ENCODE data around the gene HPS4.

HPS4 gene

DNA sequence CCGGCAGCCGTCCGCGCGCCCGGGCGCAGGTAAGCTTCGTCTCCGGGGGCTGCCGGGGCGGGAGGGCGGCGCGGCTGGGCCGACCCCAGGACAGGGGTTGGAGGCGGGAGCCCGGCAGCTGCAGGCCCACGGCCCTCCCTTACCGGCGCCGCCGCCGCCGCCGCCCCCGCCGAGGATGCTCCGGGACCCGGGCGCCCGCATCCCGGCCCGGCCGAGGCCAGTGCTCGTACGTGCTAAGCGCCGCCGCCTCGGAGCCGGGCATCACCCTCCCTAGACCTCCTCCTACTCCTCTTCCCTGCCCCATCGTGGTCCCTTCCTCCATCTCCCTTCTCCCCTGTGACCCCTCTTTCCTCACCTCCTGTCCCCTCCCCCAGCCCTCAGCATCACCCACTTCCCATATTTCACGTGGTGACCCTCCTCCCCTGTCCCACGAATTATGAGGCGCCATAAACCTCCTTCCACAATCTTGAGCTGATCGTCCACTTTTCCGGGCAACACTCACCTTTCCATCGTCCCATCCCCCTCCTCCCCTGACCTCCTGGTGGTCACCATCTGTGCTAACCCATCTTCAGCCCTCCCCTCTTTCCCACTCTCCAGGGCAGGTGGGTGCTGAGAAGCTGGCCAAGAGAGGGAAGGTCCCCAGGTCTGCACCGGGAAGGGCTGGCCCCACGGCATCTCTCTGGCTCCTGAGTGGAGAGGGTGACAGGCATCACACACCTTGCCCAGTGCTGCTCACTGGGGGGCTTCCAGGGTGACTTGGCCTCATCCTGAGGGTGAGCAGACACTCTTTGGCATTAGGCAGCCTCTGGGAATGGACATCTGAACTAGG is 53.9 kb downstream of the HPS4 start:
- Histone ChIP-seq H3K9me3 (ENCODE audit: control insufficient read depth, insufficient read depth, low read length) (no peaks in the 10 kb centered on the region), H3K4me3 (ENCODE audit: low read depth, low read length) (peak overlapping the region; percentile 78), H3K27ac (ENCODE audit: low read depth, low read length) (no peak overlapping the region), H3K27me3 (ENCODE audit: control insufficient read depth, insufficient read depth, low read length) (peaks cover 21% of the 10 kb centered on the region), H3K4me1 (ENCODE audit: control insufficient read depth, insufficient read depth, low read length) (peaks cover 9% of the 10 kb centered on the region; the same call in 1 of the 2 replicates), H3K9ac (ENCODE audit: low read depth, low read length) (peak overlapping the region; percentile 18; the same call in 1 of the 2 replicates), H3K36me3 (ENCODE audit: control insufficient read depth, insufficient read depth, low read length) (peaks cover 11% of the 10 kb centered on the region)

DNA sequence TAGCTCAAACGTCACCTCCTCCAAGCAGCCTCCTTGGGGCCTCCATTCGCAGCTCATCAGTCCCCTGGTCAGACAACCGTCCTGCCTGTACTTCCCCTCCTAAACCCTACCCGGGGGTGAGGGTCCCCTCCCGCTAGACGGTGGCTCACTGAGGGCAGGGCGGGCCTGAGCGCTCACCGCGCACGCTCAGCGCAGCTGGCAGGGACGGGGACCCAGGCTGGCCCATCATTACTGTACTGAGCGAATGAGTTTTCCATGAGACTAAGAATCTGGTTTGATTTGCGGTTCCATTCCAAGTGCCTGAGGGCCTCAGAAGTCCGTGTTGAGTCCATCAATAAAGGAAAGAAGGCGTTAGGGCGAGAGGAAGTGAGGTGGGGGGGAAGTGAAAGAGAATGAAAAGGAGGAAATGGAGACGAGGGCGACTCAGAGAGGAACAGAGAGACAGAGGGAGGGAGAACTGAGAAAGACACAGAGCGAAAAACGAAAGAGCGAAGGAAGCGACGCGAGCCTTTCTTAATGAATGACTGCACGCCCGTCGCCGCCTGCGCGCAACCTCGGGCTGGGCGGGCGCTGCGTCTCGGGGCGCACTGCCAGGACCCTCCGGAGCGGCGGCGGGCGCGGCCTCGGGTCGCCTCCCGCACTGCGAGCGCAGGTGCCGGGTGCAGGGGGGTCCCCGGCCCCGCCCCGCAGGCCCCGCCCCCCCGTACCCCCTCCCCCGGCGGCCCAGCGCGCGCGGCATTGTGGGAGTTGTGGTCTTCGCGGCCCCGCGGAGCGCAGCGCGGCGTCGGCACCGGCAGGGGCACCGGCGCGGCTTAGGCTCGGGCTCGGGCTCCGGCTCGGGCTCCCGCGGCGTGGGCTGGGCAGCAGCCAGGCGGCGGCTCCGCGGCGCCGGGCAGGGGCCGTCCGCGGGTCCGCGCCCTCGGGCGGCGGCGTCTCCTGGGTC is 54.8 kb downstream of the HPS4 start, which contains the start of gene ASPHD2:
ASPHD2 (plus strand) TSS at position 746 of the 943 bp plus-strand sequence. CDS start 4,356 bp downstream, outside the sequence.
- Histone ChIP-seq H3K27ac (ENCODE audit: low read depth, low read length) (no peak within 1 kb of the TSS), H3K9me3 (ENCODE audit: control insufficient read depth, insufficient read depth, low read length) (no peaks in the 10 kb centered on the region), H3K4me3 (ENCODE audit: low read depth, low read length) (peak within 1 kb of the TSS; percentile 78), H3K4me1 (ENCODE audit: control insufficient read depth, insufficient read depth, low read length) (peaks cover 9% of the 10 kb centered on the region; the same call in 1 of the 2 replicates), H3K9ac (ENCODE audit: low read depth, low read length) (peak within 1 kb of the TSS; percentile 36), H3K36me3 (ENCODE audit: control insufficient read depth, insufficient read depth, low read length) (peaks cover 2% of the 10 kb centered on the region; the same call in 1 of the 2 replicates), H3K27me3 (ENCODE audit: control insufficient read depth, insufficient read depth, low read length) (peaks cover 21% of the 10 kb centered on the region)

DNA sequence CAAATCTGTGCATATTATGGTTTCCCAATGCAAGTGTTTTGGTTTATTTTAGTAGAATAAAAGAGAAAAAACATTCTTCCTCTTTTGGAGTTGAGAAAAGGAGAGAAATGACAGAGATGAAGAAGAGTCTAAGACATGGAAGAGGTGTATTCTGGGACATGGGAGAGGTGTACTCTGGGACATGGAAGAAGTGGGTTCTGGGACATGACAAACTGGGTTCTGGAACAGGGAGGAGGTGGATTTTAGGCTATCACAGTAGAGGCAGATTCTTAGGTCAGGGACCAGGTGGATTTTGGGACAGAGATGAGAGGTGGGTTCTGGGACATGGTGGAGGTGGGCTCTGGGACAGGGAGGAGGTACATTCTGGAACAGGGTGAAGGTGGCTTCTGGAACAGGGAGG is 56.7 kb downstream of the HPS4 start:
- Histone ChIP-seq H3K9me3 (ENCODE audit: control insufficient read depth, insufficient read depth, low read length) (no peaks in the 10 kb centered on the region), H3K27me3 (ENCODE audit: control insufficient read depth, insufficient read depth, low read length) (peaks cover 21% of the 10 kb centered on the region), H3K4me1 (ENCODE audit: control insufficient read depth, insufficient read depth, low read length) (peaks cover 9% of the 10 kb centered on the region; the same call in 1 of the 2 replicates), H3K27ac (ENCODE audit: low read depth, low read length) (no peak overlapping the region), H3K9ac (ENCODE audit: low read depth, low read length) (no peak overlapping the region), H3K4me3 (ENCODE audit: low read depth, low read length) (no peak overlapping the region), H3K36me3 (ENCODE audit: control insufficient read depth, insufficient read depth, low read length) (no peaks in the 10 kb centered on the region)

- Histone ChIP-seq H3K27ac (ENCODE audit: low read depth, low read length) (no peak overlapping the region), H3K9me3 (ENCODE audit: control insufficient read depth, insufficient read depth, low read length) (no peaks in the 10 kb centered on the region), H3K4me1 (ENCODE audit: control insufficient read depth, insufficient read depth, low read length) (peaks cover 10% of the 10 kb centered on the region), H3K9ac (ENCODE audit: low read depth, low read length) (no peak overlapping the region), H3K27me3 (ENCODE audit: control insufficient read depth, insufficient read depth, low read length) (no peaks in the 10 kb centered on the region), H3K4me3 (ENCODE audit: low read depth, low read length) (no peak overlapping the region), H3K36me3 (ENCODE audit: control insufficient read depth, insufficient read depth, low read length) (no peaks in the 10 kb centered on the region)
Observed at GRCh38 chr22:26418620-26419019, 65.0 kb downstream of the HPS4 start.

DNA sequence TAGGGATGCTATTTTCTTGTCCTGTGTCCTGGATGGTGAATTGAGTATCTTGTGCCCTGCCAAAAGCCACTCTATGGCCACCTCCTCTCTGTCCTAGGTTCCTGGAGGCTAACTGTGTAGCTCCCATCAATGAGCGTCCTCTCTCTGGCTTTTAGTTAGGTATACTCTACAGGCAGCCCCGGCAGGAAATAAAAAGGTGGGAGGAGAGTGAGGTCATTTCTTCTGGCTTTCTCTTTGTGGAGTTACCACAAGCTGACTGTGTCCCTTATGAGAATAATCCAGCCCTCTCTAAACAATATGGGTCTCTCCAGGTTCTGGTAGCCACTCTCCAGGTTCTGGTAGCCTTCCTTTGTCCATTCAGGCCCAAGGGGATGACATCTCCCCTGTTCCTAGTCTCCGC is 66.2 kb downstream of the HPS4 start:
- no peak overlapping the region for H3K4me3 ChIP-seq (ENCODE audit: low read depth, low read length)
- H3K27ac ChIP-seq (ENCODE audit: low read depth, low read length) = peak overlapping the region; percentile 48
- H3K4me1 ChIP-seq (ENCODE audit: control insufficient read depth, insufficient read depth, low read length) = peaks cover 10% of the 10 kb centered on the region
- H3K27me3 ChIP-seq (ENCODE audit: control insufficient read depth, insufficient read depth, low read length) = no peaks in the 10 kb centered on the region
- H3K36me3 ChIP-seq (ENCODE audit: control insufficient read depth, insufficient read depth, low read length) = no peaks in the 10 kb centered on the region
- no peak overlapping the region for H3K9ac ChIP-seq (ENCODE audit: low read depth, low read length)
- H3K9me3 ChIP-seq (ENCODE audit: control insufficient read depth, insufficient read depth, low read length) = no peaks in the 10 kb centered on the region

- Histone ChIP-seq H3K4me1 (ENCODE audit: control insufficient read depth, insufficient read depth, low read length) (peaks cover 10% of the 10 kb centered on the region), H3K27ac (ENCODE audit: low read depth, low read length) (peak overlapping the region; percentile 48), H3K9me3 (ENCODE audit: control insufficient read depth, insufficient read depth, low read length) (no peaks in the 10 kb centered on the region), H3K36me3 (ENCODE audit: control insufficient read depth, insufficient read depth, low read length) (no peaks in the 10 kb centered on the region), H3K4me3 (ENCODE audit: low read depth, low read length) (no peak overlapping the region), H3K9ac (ENCODE audit: low read depth, low read length) (no peak overlapping the region), H3K27me3 (ENCODE audit: control insufficient read depth, insufficient read depth, low read length) (no peaks in the 10 kb centered on the region; the same call in 1 of the 2 replicates)
Observed at GRCh38 chr22:26416670-26417276, 66.8 kb downstream of the HPS4 start.

DNA sequence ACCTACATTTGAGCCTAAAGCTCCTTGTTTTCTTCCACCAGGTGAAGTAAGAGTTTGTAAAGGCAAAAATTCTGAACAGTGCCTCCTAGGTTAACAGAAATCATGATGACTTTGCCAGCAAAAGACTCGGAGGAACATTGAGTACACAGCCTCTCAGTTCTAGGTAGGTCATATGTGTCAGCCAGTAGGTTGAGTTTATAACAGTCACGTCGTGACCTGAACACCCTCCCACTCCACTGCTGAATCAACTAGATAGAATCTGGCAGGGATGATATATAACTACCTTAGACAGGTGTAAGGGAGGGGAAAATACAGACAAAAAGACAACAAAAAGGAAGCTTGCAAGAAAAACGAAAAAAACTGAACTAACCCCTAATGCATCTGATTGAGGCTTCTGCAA is 67.3 kb downstream of the HPS4 start:
- no peaks in the 10 kb centered on the region for H3K36me3 ChIP-seq (ENCODE audit: control insufficient read depth, insufficient read depth, low read length)
- no peak overlapping the region for H3K9ac ChIP-seq (ENCODE audit: low read depth, low read length)
- H3K27me3 ChIP-seq (ENCODE audit: control insufficient read depth, insufficient read depth, low read length) = no peaks in the 10 kb centered on the region; the same call in 1 of the 2 replicates
- no peaks in the 10 kb centered on the region for H3K9me3 ChIP-seq (ENCODE audit: control insufficient read depth, insufficient read depth, low read length)
- H3K4me3 ChIP-seq (ENCODE audit: low read depth, low read length) = no peak overlapping the region
- no peak overlapping the region for H3K27ac ChIP-seq (ENCODE audit: low read depth, low read length)
- peaks cover 10% of the 10 kb centered on the region for H3K4me1 ChIP-seq (ENCODE audit: control insufficient read depth, insufficient read depth, low read length)

DNA sequence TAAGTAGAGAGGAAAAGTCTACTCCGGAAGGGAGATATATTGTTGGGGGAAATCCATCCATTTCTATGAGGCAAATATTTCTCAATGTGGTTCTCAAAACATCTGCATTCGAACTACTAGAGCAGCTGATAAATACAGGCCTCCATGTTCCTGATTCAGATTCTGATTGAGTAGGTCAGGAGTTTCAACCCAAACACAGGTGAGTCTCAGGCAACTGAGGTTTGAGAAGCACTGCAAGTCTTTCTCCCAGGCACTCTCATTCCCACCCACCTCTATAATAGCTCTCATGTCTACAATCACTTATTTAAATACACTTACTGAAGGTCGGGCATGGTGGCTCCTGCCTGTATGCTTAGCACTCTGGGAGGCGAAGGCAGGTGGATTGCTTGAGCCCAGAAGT is 69.2 kb downstream of the HPS4 start:
- Histone ChIP-seq H3K27me3 (ENCODE audit: control insufficient read depth, insufficient read depth, low read length) (no peaks in the 10 kb centered on the region; the same call in 1 of the 2 replicates), H3K36me3 (ENCODE audit: control insufficient read depth, insufficient read depth, low read length) (no peaks in the 10 kb centered on the region), H3K9me3 (ENCODE audit: control insufficient read depth, insufficient read depth, low read length) (no peaks in the 10 kb centered on the region), H3K27ac (ENCODE audit: low read depth, low read length) (no peak overlapping the region), H3K9ac (ENCODE audit: low read depth, low read length) (no peak overlapping the region), H3K4me3 (ENCODE audit: low read depth, low read length) (no peak overlapping the region), H3K4me1 (ENCODE audit: control insufficient read depth, insufficient read depth, low read length) (peaks cover 5% of the 10 kb centered on the region; the same call in 1 of the 2 replicates)

DNA sequence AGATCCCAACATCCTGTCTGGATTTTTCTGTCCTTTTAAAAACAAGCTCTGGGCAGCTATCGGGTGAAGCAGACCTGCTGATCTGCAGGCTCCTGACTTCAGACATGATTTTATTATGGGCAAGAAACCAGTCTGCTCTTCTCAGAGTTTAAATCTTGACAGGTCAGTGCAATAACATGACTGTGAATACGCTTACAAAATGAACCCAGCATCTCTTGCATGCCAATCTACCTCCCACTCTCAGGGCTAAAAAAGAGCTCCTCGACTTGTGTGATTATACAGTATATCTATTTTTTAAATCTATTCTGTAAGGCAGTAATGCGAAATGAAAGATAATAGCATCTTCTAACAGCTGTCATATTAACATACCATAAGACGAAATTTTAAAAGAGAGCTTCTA is 73.2 kb downstream of the HPS4 start:
- no peak overlapping the region for H3K27ac ChIP-seq (ENCODE audit: low read depth, low read length)
- H3K36me3 ChIP-seq (ENCODE audit: control insufficient read depth, insufficient read depth, low read length) = no peaks in the 10 kb centered on the region
- no peaks in the 10 kb centered on the region; the same call in 1 of the 2 replicates for H3K27me3 ChIP-seq (ENCODE audit: control insufficient read depth, insufficient read depth, low read length)

DNA sequence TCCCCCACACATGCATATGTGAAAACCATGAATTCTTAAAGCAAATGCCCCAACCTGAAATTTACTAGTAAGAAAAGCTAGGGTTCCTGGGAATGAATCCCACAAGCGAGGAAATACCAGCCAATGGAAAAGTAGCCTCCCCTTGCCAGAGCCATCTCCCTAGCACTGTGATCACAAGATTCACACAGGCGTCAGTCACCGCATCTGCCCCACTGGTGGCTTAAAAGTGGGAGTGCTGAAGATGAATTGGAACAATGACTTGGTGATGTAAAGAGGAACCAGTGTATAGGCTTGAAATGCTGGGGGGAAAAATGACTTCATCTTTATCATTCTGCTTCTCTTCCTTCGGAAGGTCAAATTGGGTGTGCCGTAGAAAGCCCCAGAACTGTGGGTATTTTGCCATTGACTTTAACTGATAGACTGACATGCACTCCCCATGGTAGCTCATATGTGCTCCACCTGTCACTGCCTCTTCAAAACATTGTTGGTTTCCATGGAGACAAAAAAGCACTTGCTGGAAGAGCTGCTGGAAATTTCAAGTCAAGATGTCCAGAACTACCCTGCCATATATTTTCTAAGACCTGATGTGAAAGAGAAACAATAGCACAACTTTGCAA is 73.8 kb downstream of the HPS4 start:
- Histone ChIP-seq H3K36me3 (ENCODE audit: control insufficient read depth, insufficient read depth, low read length) (no peaks in the 10 kb centered on the region), H3K4me1 (ENCODE audit: control insufficient read depth, insufficient read depth, low read length) (peaks cover 5% of the 10 kb centered on the region; the same call in 1 of the 2 replicates), H3K4me3 (ENCODE audit: low read depth, low read length) (no peak overlapping the region), H3K9ac (ENCODE audit: low read depth, low read length) (no peak overlapping the region), H3K9me3 (ENCODE audit: control insufficient read depth, insufficient read depth, low read length) (no peaks in the 10 kb centered on the region), H3K27ac (ENCODE audit: low read depth, low read length) (no peak overlapping the region), H3K27me3 (ENCODE audit: control insufficient read depth, insufficient read depth, low read length) (no peaks in the 10 kb centered on the region; the same call in 1 of the 2 replicates)

More for the DNA sequence above, 73.2 kb downstream of the HPS4 start:
- H3K4me1 ChIP-seq (ENCODE audit: control insufficient read depth, insufficient read depth, low read length) = no peaks in the 10 kb centered on the region
- H3K9me3 ChIP-seq (ENCODE audit: control insufficient read depth, insufficient read depth, low read length) = no peaks in the 10 kb centered on the region
- no peak overlapping the region for H3K9ac ChIP-seq (ENCODE audit: low read depth, low read length)
- H3K4me3 ChIP-seq (ENCODE audit: low read depth, low read length) = no peak overlapping the region
